Activated T-helper 1 cell treated with anti-CD3 and anti-CD28 coated beads, Interleukin-2, amount 50 U/mL, for 16 hours (primary cell): ENCODE measurements around the gene DAP3.
"Not testable (repeated sequence)": the region's sequence is repeated elsewhere in the genome, so short reads cannot be mapped to it uniquely, and the experiment has no call there.

Experiments
- DNase-seq, 2 donors: peaks; one replicate each; pipeline ENCODE4 v3.0.0-alpha.2; 2020; ENCODE audit warnings: low read depth in 1 of 2, low spot score in 1 of 2

DAP3 gene

GRCh38 chr1:155689081-155689607 lies at the start of gene DAP3:
TSS of gene DAP3 (plus strand) at chr1:155689091. CDS start at chr1:155709780, 20,689 bp downstream.
- DNase-seq = not testable (repeated sequence)

- DNase-seq = no peak
Measured at GRCh38 chr1:155640367-155640766, 48.5 kb upstream of the DAP3 start.

GRCh38 chr1:155642559-155643180 lies 46.2 kb upstream of the DAP3 start:
- DNase-seq = not testable (repeated sequence)

- no peak for DNase-seq
Measured at GRCh38 chr1:155643230-155643629, 45.7 kb upstream of the DAP3 start.

- DNase-seq = no peak
Measured at GRCh38 chr1:155645034-155645598, 43.8 kb upstream of the DAP3 start.

GRCh38 chr1:155645648-155646047 lies 43.2 kb upstream of the DAP3 start:
- no peak for DNase-seq

GRCh38 chr1:155646307-155646706 lies 42.6 kb upstream of the DAP3 start:
- no peak for DNase-seq

- DNase-seq = no peak
Measured at GRCh38 chr1:155648207-155649147, 40.4 kb upstream of the DAP3 start.

- no peak for DNase-seq
Measured at GRCh38 chr1:155649676-155650075, 39.2 kb upstream of the DAP3 start.

GRCh38 chr1:155650231-155650757 lies 38.6 kb upstream of the DAP3 start:
- DNase-seq = no peak

- no peak for DNase-seq
Measured at GRCh38 chr1:155651861-155652661, 36.8 kb upstream of the DAP3 start.

- no peak for DNase-seq
Measured at GRCh38 chr1:155652951-155653350, 35.9 kb upstream of the DAP3 start.

- DNase-seq = no peak
Measured at GRCh38 chr1:155657463-155657862, 31.4 kb upstream of the DAP3 start.

GRCh38 chr1:155661239-155661638 lies 27.7 kb upstream of the DAP3 start:
- DNase-seq = not testable (repeated sequence)

- DNase-seq = no peak
Measured at GRCh38 chr1:155669233-155670162, 19.4 kb upstream of the DAP3 start.

GRCh38 chr1:155671750-155672149 lies 17.1 kb upstream of the DAP3 start:
- DNase-seq = no peak

GRCh38 chr1:155673003-155673402 lies 15.9 kb upstream of the DAP3 start:
- DNase-seq = no peak

GRCh38 chr1:155678027-155678426 lies 10.9 kb upstream of the DAP3 start:
- no peak for DNase-seq

- DNase-seq = not testable (repeated sequence)
Measured at GRCh38 chr1:155678992-155679391, 9.9 kb upstream of the DAP3 start.

GRCh38 chr1:155680531-155680930 lies 8.4 kb upstream of the DAP3 start:
- no peak for DNase-seq
